Stimulated activated CD4-positive, alpha-beta T cell treated with anti-CD3 and anti-CD28 coated beads, Interleukin-12 subunit alpha, Interleukin-12 subunit beta, amount 100 ng/mL, for 48 hours (primary cell): Measurements from ENCODE around the gene NOD2.

Experiments used
- DNase-seq, 3 donors: peaks; one replicate each; pipeline ENCODE4 v3.0.0-alpha.2; 2020; ENCODE audit warnings: low read depth in 2 of 3, low spot score in 1 of 3

Gene NOD2

GRCh38 chr16:50690177-50690576 lies 3.2 kb upstream of the NOD2 start:
- DNase-seq = no peak

GRCh38 chr16:50692644-50692998 lies 785 bp upstream of the NOD2 start:
- DNase-seq = no peak

- DNase-seq = no peak
Observed at GRCh38 chr16:50694206-50694605, 800 bp downstream of the NOD2 start.

- DNase-seq = no peak
Observed at GRCh38 chr16:50695017-50696000, 1.9 kb downstream of the NOD2 start.

GRCh38 chr16:50696126-50696525 lies 2.7 kb downstream of the NOD2 start:
- DNase-seq = no peak

- peak in 1 of 3 donors; percentile 62 for DNase-seq
Observed at GRCh38 chr16:50696575-50697420, 3.4 kb downstream of the NOD2 start.

GRCh38 chr16:50697421-50697715 lies 4.0 kb downstream of the NOD2 start:
- no peak for DNase-seq

GRCh38 chr16:50697881-50698767 lies 4.7 kb downstream of the NOD2 start:
- DNase-seq = peak in 2 of 3 donors; percentile 60 to 68

GRCh38 chr16:50699326-50700159 lies 6.1 kb downstream of the NOD2 start:
- peak; percentile 62 to 73 (median 63) for DNase-seq

GRCh38 chr16:50702725-50703124 lies 9.3 kb downstream of the NOD2 start:
- no peak for DNase-seq

GRCh38 chr16:50704245-50704644 lies 10.8 kb downstream of the NOD2 start:
- DNase-seq = no peak

GRCh38 chr16:50705436-50706110 lies 12.2 kb downstream of the NOD2 start:
- no peak for DNase-seq

- no peak for DNase-seq
Observed at GRCh38 chr16:50706250-50706649, 12.8 kb downstream of the NOD2 start.

- peak in 1 of 3 donors; percentile 37 for DNase-seq
Observed at GRCh38 chr16:50708373-50709060, 15.1 kb downstream of the NOD2 start.

GRCh38 chr16:50709061-50709684 lies 15.8 kb downstream of the NOD2 start:
- DNase-seq = no peak

- no peak for DNase-seq
Observed at GRCh38 chr16:50709980-50710379, 16.6 kb downstream of the NOD2 start.

- no peak for DNase-seq
Observed at GRCh38 chr16:50711040-50711439, 17.6 kb downstream of the NOD2 start.

GRCh38 chr16:50711862-50712559 lies 18.6 kb downstream of the NOD2 start:
- no peak for DNase-seq
